OCI-LY7 (cell line): Measurements from ENCODE around the gene NRAP. TPM values are rescaled to one million over a fixed set of nuclear protein-coding genes. Genes with fewer than 3 reads are reported as not detected.

Experiments
- BruUV-seq: library from RNA; stranded (reverse); fragments of 400-500 nt; replicated peaks from 2 replicates; lab custom pipeline; 2021; lab: Mats Ljungman, UMichigan
- CTCF ChIA-PET: fragments of 300-600 bp; sonication (Branson Sonifier 250); formaldehyde crosslinking; loops from one replicate; lab custom pipeline; 2022; ENCODE audit warnings: antibody characterized with exemption; ENCODE audit not compliant: unreplicated experiment; lab: Charles Lee
- POLR2A ChIA-PET: fragments of 300-600 bp; sonication (Branson Sonifier 250); formaldehyde crosslinking; loops from one replicate; lab custom pipeline; 2022; ENCODE audit warnings: antibody characterized with exemption; lab: Charles Lee
- DNase-seq: peaks from one replicate; pipeline ENCODE4 v3.0.0-alpha.2; 2015; ENCODE audit warnings: low spot score
- H2AFZ ChIP-seq: fragments of 200-600 bp; sonication (generic), shearing (Covaris generic); 2 replicates; pipeline ENCODE4 v1.6.1; 2014; ENCODE audit warnings: mild to moderate bottlenecking, antibody characterized with exemption, low read length, moderate library complexity
- H3K27ac ChIP-seq: fragments of 200-600 bp; sonication (generic); 2 replicates; pipeline ENCODE4 v1.5.1; 2014; ENCODE audit warnings: mixed run types, low read depth, mild to moderate bottlenecking, moderate library complexity, low read length, inconsistent platforms; ENCODE audit not compliant: poor library complexity, severe bottlenecking
- H3K36me3 ChIP-seq: fragments of 200-600 bp; sonication (generic); 2 replicates; pipeline ENCODE4 v1.6.1; 2014; ENCODE audit warnings: mild to moderate bottlenecking, antibody characterized with exemption, low read length, moderate library complexity, mixed read lengths; ENCODE audit not compliant: insufficient read depth
- H3K4me1 ChIP-seq: fragments of 200-600 bp; sonication (generic); 2 replicates; pipeline ENCODE4 v1.5.1; 2014; ENCODE audit warnings: mild to moderate bottlenecking, low read length; ENCODE audit not compliant: insufficient read depth, poor library complexity, severe bottlenecking
- H3K4me2 ChIP-seq: fragments of 200-600 bp; sonication (generic); 2 replicates; pipeline ENCODE4 v1.6.1; 2014; ENCODE audit warnings: mild to moderate bottlenecking, low read length
- H3K4me3 ChIP-seq: fragments of 200-600 bp; sonication (generic); 2 replicates; pipeline ENCODE4 v1.5.1; 2014; ENCODE audit warnings: mild to moderate bottlenecking, low read depth, low read length; ENCODE audit not compliant: poor library complexity, severe bottlenecking
- H3K79me2 ChIP-seq: fragments of 200-600 bp; sonication (generic); 2 replicates; pipeline ENCODE4 v1.6.1; 2016; ENCODE audit warnings: low read depth, mild to moderate bottlenecking, low read length, moderate library complexity, mixed read lengths; ENCODE audit not compliant: insufficient read depth
- H3K9me2 ChIP-seq: fragments of 200-600 bp; sonication (generic); 2 replicates; pipeline ENCODE4 v1.6.1; 2016; ENCODE audit warnings: mild to moderate bottlenecking, low read length, mixed read lengths; ENCODE audit not compliant: insufficient read depth
- H3K9me3 ChIP-seq: fragments of 200-600 bp; sonication (generic); 2 replicates; pipeline ENCODE4 v1.6.1; 2014; ENCODE audit warnings: mild to moderate bottlenecking, mixed run types, low read length, mixed read lengths
- H4K20me1 ChIP-seq: fragments of 200-600 bp; sonication (generic); 2 replicates; pipeline ENCODE4 v1.6.1; 2014; ENCODE audit warnings: mild to moderate bottlenecking, antibody characterized with exemption, low read length, moderate library complexity, mixed read lengths; ENCODE audit not compliant: insufficient read depth
- EZH2phosphoT487 ChIP-seq: fragments of 200-600 bp; sonication (generic); IDR thresholded peaks from 2 replicates; pipeline ENCODE4 v1.6.1; 2018; ENCODE audit warnings: low read depth, borderline replicate concordance, mild to moderate bottlenecking, mixed run types, antibody characterized with exemption, low read length, moderate library complexity, mixed read lengths
- intact Hi-C: fragments of 100-400 bp; cut with micrococcal nuclease; formaldehyde crosslinking; loops from one replicate; pipeline ENCODE4 v1.10.0; 2022; ENCODE audit not compliant: unreplicated experiment
- total RNA-seq, 2 experiments: library from RNA; depleted of rRNA in 1 of 2; stranded (reverse); fragments of >200 nt in 1 of 2; shearing (Covaris generic) in 1 of 2; gene quantifications; 2 replicates each; pipeline ENCODE4 v1.2.3, GENCODE V29; 2014 to 2022
- TF ChIP-seq, protein P1 (sequence below): fragments of 200-600 bp; sonication (generic); conservative IDR thresholded peaks from 2 replicates; pipeline ENCODE4 v1.5.1; 2014; ENCODE audit warnings: mild to moderate bottlenecking, antibody characterized with exemption, low read length, moderate library complexity, mixed read lengths

The NRAP gene
- total RNA-seq, 2 experiments from 2014 or later: not detected

DNA sequence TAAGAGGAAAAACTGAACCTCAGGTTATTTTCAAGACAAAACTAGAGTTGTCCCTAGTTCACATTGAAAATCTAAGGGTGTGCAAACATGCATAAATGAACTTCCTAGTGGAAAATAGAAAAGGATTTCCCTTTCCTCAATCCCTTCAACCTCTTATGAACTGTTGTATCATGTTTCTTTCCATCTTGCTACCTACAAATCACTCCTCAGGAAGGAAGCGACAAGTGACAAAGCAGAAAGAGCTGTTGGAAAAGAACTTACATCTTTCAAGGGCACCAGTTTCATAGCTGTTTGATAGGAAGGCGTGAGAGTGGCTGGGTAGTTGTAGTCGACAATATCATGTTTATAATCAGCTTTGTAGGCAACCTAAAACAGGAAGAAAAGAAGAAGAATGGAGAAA lies 23.9 kb downstream of the NRAP start:
- no peak overlapping the region for H3K4me2 ChIP-seq
- no peaks in the 10 kb centered on the region for H3K9me3 ChIP-seq
- no peak overlapping the region for H3K27ac ChIP-seq
- intact Hi-C loops: no loop called here
- POLR2A ChIA-PET: interaction anchor here (0.8 kb wide), 1 partner anchor 26 kb away, joined by 3 read pairs; no protein-coding TSS in a partner anchor
- no peak overlapping the region for H2AFZ ChIP-seq
- no peaks in the 10 kb centered on the region for H4K20me1 ChIP-seq
- H3K4me3 ChIP-seq: no peak overlapping the region
- no TSS peak for BruUV-seq
- DNase-seq: no peak
- H3K36me3 ChIP-seq: no peaks in the 10 kb centered on the region
- TF ChIP-seq, protein P1, sequence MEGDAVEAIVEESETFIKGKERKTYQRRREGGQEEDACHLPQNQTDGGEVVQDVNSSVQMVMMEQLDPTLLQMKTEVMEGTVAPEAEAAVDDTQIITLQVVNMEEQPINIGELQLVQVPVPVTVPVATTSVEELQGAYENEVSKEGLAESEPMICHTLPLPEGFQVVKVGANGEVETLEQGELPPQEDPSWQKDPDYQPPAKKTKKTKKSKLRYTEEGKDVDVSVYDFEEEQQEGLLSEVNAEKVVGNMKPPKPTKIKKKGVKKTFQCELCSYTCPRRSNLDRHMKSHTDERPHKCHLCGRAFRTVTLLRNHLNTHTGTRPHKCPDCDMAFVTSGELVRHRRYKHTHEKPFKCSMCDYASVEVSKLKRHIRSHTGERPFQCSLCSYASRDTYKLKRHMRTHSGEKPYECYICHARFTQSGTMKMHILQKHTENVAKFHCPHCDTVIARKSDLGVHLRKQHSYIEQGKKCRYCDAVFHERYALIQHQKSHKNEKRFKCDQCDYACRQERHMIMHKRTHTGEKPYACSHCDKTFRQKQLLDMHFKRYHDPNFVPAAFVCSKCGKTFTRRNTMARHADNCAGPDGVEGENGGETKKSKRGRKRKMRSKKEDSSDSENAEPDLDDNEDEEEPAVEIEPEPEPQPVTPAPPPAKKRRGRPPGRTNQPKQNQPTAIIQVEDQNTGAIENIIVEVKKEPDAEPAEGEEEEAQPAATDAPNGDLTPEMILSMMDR: no peak
- no peak for TF ChIP-seq EZH2phosphoT487
- H3K79me2 ChIP-seq: no peaks in the 10 kb centered on the region
- CTCF ChIA-PET: no interaction called here
- no peaks in the 10 kb centered on the region for H3K4me1 ChIP-seq
- H3K9me2 ChIP-seq: no peaks in the 10 kb centered on the region

DNA sequence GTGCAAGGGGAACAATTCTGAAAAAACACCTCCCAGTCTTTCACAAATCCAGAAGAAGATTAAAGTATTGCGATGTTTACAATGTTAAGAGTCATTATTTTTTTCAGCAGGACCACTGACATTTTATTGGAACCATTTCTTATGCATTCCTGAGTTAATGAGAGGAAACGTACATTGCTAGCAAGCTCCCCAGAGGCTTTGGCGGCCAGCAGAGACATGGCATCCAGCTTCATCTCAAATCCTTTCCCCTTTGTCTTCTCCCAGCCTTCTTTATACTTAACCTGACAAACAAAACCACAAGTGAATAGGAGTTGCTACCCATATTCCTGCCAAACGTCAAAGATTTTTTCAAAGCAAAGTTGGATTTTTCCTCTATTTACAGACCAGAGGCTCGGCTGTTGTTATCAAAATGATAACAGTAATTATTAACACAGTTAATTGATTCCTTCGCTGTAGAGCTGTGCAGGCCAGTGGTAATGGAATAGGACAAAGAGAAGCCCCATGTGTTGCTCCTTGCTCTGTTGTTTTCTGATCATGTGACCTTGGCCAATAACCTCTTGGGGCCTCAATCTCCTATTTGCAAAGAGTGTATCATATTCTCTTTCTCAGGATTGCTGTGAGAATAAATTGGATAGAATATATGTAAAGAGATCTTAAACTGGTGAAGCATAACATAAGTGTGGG lies 32.0 kb downstream of the NRAP start:
- POLR2A ChIA-PET: no interaction called here
- CTCF ChIA-PET: no interaction called here
- H2AFZ ChIP-seq: no peak overlapping the region
- TF ChIP-seq, protein P1: no peak
- TF ChIP-seq EZH2phosphoT487: no peak
- DNase-seq: no peak
- no peaks in the 10 kb centered on the region for H3K9me2 ChIP-seq
- no peak overlapping the region for H3K27ac ChIP-seq
- no peaks in the 10 kb centered on the region for H3K9me3 ChIP-seq
- H3K4me3 ChIP-seq: no peak overlapping the region
- H3K4me1 ChIP-seq: no peaks in the 10 kb centered on the region
- no peak overlapping the region for H3K4me2 ChIP-seq
- H4K20me1 ChIP-seq: no peaks in the 10 kb centered on the region
- no TSS peak for BruUV-seq
- intact Hi-C loops: no loop called here
- H3K36me3 ChIP-seq: no peaks in the 10 kb centered on the region
- no peaks in the 10 kb centered on the region for H3K79me2 ChIP-seq

DNA sequence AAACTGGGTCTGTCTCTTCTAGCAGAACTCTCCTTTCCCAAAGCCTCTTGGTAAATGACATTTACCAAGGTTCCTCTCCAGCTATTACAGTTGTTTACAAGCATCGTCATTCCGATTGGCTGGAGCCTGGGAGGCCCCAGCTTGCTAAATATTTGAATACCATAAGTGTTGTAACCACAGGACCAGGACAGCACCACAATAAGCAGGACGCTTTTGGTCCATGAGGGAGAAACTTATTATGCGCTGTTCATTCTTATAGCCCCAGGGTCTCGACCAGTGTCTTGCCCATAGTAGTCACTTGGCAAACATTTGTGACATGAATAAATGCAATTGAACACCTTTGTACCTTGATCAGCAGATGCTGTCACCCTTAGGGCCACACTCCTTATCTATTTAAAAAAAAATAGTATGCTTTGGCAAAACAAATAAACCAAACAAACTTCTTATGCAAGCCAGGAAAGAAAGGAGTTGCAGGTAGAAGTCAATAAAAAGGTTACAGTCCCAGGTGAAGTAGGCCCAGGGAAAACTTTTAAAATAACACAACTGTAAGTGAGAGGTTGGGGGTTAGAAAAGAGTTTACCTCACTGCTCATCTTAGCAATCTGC lies 32.8 kb downstream of the NRAP start:
- no TSS peak for BruUV-seq
- Histone ChIP-seq H3K9me2 (no peaks in the 10 kb centered on the region), H3K4me2 (no peak overlapping the region), H2AFZ (no peak overlapping the region), H3K27ac (no peak overlapping the region), H3K36me3 (no peaks in the 10 kb centered on the region), H3K4me1 (no peaks in the 10 kb centered on the region), H4K20me1 (no peaks in the 10 kb centered on the region), H3K79me2 (no peaks in the 10 kb centered on the region), H3K4me3 (no peak overlapping the region), H3K9me3 (no peaks in the 10 kb centered on the region)
- ChIA-PET CTCF (no interaction called here), POLR2A (no interaction called here)
- intact Hi-C loops: no loop called here
- no peak for TF ChIP-seq EZH2phosphoT487
- TF ChIP-seq, protein P1: no peak
- DNase-seq: no peak
